ENCODE measurements around the gene FUT9.

FUT9 gene

GRCh38 chr6:95994151-95994550 is 21.6 kb upstream of the FUT9 start:
- no peak overlapping the region for H3K4me3 ChIP-seq (ENCODE audit: low read depth, low read length)
- no peaks in the 10 kb centered on the region for H3K4me1 ChIP-seq
- no peak overlapping the region for H3K4me2 ChIP-seq (ENCODE audit: low read length)
- H3K9ac ChIP-seq: no peak overlapping the region
- no peak for TF ChIP-seq CTCF (IDR thresholded peaks at IDR 0.05)
- no peak overlapping the region for H2AFZ ChIP-seq
- no peaks in the 10 kb centered on the region for H3K36me3 ChIP-seq (ENCODE audit: control insufficient read depth, insufficient read depth, low read length)
- H3K9me3 ChIP-seq (ENCODE audit: control insufficient read depth, low read length): no peaks in the 10 kb centered on the region
- no peaks in the 10 kb centered on the region for H3K79me2 ChIP-seq
- H3K27me3 ChIP-seq (ENCODE audit: control insufficient read depth, insufficient read depth, low read length): no peaks in the 10 kb centered on the region
- no peak overlapping the region for H3K27ac ChIP-seq

DNA sequence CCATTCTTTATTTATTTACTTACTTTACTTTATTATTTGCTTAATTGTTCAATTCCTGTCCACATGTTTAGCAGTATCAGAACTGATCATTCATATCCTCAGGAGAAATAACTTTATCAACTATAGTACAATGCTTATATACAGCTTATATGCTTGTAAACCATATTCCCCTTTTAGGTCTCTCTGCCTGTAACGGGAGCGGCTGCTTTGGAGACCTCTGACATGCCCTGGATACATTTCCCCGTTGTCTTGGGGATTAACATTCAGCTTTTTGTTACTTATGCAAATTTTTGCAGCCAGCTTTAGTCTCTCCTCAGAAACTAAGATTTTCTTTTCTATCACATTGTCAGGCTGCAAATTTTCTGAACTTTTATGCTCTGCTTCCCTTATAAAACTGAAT is 17.6 kb upstream of the FUT9 start:
- H3K36me3 ChIP-seq (ENCODE audit: control insufficient read depth, insufficient read depth, low read length): no peaks in the 10 kb centered on the region
- no peaks in the 10 kb centered on the region for H3K79me2 ChIP-seq
- no peaks in the 10 kb centered on the region for H3K4me1 ChIP-seq
- H3K4me2 ChIP-seq (ENCODE audit: low read length): no peak overlapping the region
- no peak overlapping the region for H3K27ac ChIP-seq
- TF ChIP-seq CTCF (IDR thresholded peaks at IDR 0.05): no peak
- H3K9me3 ChIP-seq (ENCODE audit: control insufficient read depth, low read length): no peaks in the 10 kb centered on the region
- no peak overlapping the region for H3K4me3 ChIP-seq (ENCODE audit: low read depth, low read length)
- H3K9ac ChIP-seq: no peak overlapping the region
- H3K27me3 ChIP-seq (ENCODE audit: control insufficient read depth, insufficient read depth, low read length): no peaks in the 10 kb centered on the region
- no peak overlapping the region for H2AFZ ChIP-seq

DNA sequence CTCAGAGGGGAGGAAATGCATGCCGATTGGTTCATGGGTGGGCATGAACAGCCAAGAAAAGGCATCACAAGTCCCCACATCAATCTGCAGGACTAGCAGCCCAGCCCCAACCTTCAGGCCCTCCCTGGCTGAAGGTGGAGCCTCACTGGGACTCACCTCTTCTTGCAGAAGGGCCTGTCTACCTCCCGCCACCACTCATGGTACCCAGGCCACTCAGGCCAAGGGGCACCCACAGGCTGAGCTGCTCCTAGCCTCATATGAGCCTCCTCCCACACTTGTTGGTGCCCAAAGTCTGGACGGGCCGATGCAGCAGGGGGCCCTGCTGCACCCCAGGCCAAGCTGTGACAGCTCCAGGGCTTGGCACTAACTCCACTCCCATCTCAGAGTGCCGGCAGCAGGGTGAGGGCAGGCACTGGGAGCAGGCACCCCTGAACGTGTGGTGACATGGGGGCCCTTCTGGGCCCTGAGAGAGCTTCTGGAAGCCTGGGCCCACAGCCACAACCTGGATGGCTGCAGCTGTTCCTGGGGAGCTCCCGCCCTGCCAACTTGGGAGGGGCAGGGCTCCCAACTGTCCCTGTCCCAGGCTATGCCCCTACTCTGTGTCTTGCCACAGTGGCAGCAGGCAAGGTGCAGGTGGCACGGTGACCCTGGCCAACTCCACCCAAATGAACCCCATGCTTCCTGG is 13.7 kb upstream of the FUT9 start:
- Histone ChIP-seq H3K27ac (no peak overlapping the region), H2AFZ (no peak overlapping the region), H3K4me1 (no peaks in the 10 kb centered on the region), H3K4me2 (ENCODE audit: low read length) (no peak overlapping the region), H3K9me3 (ENCODE audit: control insufficient read depth, low read length) (no peaks in the 10 kb centered on the region), H3K4me3 (ENCODE audit: low read depth, low read length) (no peak overlapping the region), H3K79me2 (no peaks in the 10 kb centered on the region), H3K9ac (no peak overlapping the region), H3K36me3 (ENCODE audit: control insufficient read depth, insufficient read depth, low read length) (no peaks in the 10 kb centered on the region), H3K27me3 (ENCODE audit: control insufficient read depth, insufficient read depth, low read length) (no peaks in the 10 kb centered on the region)
- no peak for TF ChIP-seq CTCF (IDR thresholded peaks at IDR 0.05)

GRCh38 chr6:96002576-96002910 is 13.2 kb upstream of the FUT9 start:
- Histone ChIP-seq H3K27ac (no peak overlapping the region), H3K4me3 (ENCODE audit: low read depth, low read length) (no peak overlapping the region), H3K4me2 (ENCODE audit: low read length) (no peak overlapping the region), H3K4me1 (no peaks in the 10 kb centered on the region), H2AFZ (no peak overlapping the region), H3K36me3 (ENCODE audit: control insufficient read depth, insufficient read depth, low read length) (no peaks in the 10 kb centered on the region), H3K9me3 (ENCODE audit: control insufficient read depth, low read length) (no peaks in the 10 kb centered on the region), H3K27me3 (ENCODE audit: control insufficient read depth, insufficient read depth, low read length) (no peaks in the 10 kb centered on the region), H3K79me2 (no peaks in the 10 kb centered on the region), H3K9ac (no peak overlapping the region)
- TF ChIP-seq CTCF (IDR thresholded peaks at IDR 0.05): no peak

DNA sequence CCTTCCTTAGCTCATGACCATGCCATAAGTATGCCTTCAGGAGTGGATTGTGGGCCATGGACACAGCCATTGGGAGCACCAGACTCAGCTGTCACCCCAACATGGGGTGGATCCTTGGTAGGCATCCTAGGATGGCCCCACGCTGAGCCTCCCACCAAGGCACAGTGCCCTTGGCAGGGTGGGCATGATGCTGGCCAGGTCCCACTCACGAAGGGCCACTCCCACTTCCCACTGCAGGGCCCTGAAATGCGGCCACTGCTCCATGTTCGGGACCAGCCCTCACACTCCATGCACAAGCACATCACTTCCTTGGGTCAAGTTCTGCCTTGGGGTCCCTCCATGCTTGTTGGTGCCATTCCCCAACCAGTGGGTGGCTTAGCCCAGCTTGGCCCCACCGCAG is 12.9 kb upstream of the FUT9 start:
- no peak for TF ChIP-seq CTCF (IDR thresholded peaks at IDR 0.05)
- no peak overlapping the region for H3K4me2 ChIP-seq (ENCODE audit: low read length)
- no peaks in the 10 kb centered on the region for H3K79me2 ChIP-seq
- no peaks in the 10 kb centered on the region for H3K9me3 ChIP-seq (ENCODE audit: control insufficient read depth, low read length)
- no peaks in the 10 kb centered on the region for H3K36me3 ChIP-seq (ENCODE audit: control insufficient read depth, insufficient read depth, low read length)
- H3K27ac ChIP-seq: no peak overlapping the region
- no peak overlapping the region for H2AFZ ChIP-seq
- H3K9ac ChIP-seq: no peak overlapping the region
- no peaks in the 10 kb centered on the region for H3K4me1 ChIP-seq
- no peak overlapping the region for H3K4me3 ChIP-seq (ENCODE audit: low read depth, low read length)
- H3K27me3 ChIP-seq (ENCODE audit: control insufficient read depth, insufficient read depth, low read length): no peaks in the 10 kb centered on the region
